HEK293 (cell line): ENCODE results near the gene NF2.

Experiments used
- CTCF ChIA-PET: fragments of 350-600 bp; formaldehyde crosslinking; extraction: SDS; loops from one replicate; lab custom pipeline; 2021; ENCODE audit warnings: antibody characterized with exemption; lab: Yijun Ruan, JAX
- POLR2A ChIA-PET: fragments of 300-600 bp; formaldehyde crosslinking; extraction: SDS; loops from one replicate; lab custom pipeline; 2020; ENCODE audit warnings: antibody characterized with exemption, inconsistent platforms; lab: Yijun Ruan, JAX
- H3K27ac ChIP-seq: fragments of 200-500 bp; sonication (Bioruptor generic); 2 replicates; pipeline ENCODE4 v1.5.1; 2014; ENCODE audit warnings: low read depth, low read length, control low read depth, inconsistent platforms; ENCODE audit errors: extremely low read depth
- H3K36me3 ChIP-seq, 2 experiments: fragments of 200-500 bp in 1 of 2; sonication (Bioruptor generic) in 1 of 2; 1 replicate in 1 of 2; 2 replicates in 1 of 2; pipeline ENCODE4 v1.5.1; 2014 to 2017; ENCODE audit warnings: inconsistent platforms in 2 of 2, low read length in 2 of 2; ENCODE audit not compliant: control insufficient read depth in 2 of 2, insufficient read depth in 1 of 2
- H3K4me1 ChIP-seq: fragments of 200-500 bp; sonication (Bioruptor generic); 2 replicates; pipeline ENCODE4 v1.5.1; 2014; ENCODE audit warnings: mild to moderate bottlenecking, low read length, inconsistent platforms; ENCODE audit not compliant: control insufficient read depth, insufficient read depth
- H3K4me3 ChIP-seq: 2 replicates; pipeline ENCODE4 v1.5.1; 2011; ENCODE audit warnings: low read depth, mild to moderate bottlenecking, control low read depth, low read length, moderate library complexity
- H3K9me3 ChIP-seq: fragments of 200-500 bp; sonication (Bioruptor generic); 2 replicates; pipeline ENCODE4 v1.5.1; 2014; ENCODE audit warnings: low read depth, low read length, inconsistent platforms; ENCODE audit not compliant: control insufficient read depth, insufficient read depth
- BCL11B ChIP-seq: fragments of 450-650 bp; formaldehyde crosslinking; IDR thresholded peaks from 2 replicates; pipeline ENCODE4 v1.5.1; 2016; ENCODE audit warnings: low read depth, missing biosample characterization, missing genetic modification characterization
- EGR2 ChIP-seq: fragments of 450-650 bp; formaldehyde crosslinking; IDR thresholded peaks from 2 replicates; pipeline ENCODE4 v1.5.1; 2016; ENCODE audit warnings: low read depth, missing biosample characterization, missing genetic modification characterization
- KLF10 ChIP-seq: fragments of 450-650 bp; IDR thresholded peaks from 2 replicates; pipeline ENCODE4 v1.5.1; 2018; ENCODE audit warnings: missing biosample characterization, mild to moderate bottlenecking, missing genetic modification characterization
- REPIN1 ChIP-seq: fragments of 450-650 bp; formaldehyde crosslinking; IDR thresholded peaks from 2 replicates; pipeline ENCODE4 v1.5.1; 2017; ENCODE audit warnings: missing biosample characterization, missing genetic modification characterization, low read depth
- ZBTB21 ChIP-seq: fragments of 450-650 bp; formaldehyde crosslinking; IDR thresholded peaks from 2 replicates; pipeline ENCODE4 v1.5.1; 2017; ENCODE audit warnings: missing biosample characterization, missing genetic modification characterization
- ZBTB48 ChIP-seq: fragments of 450-650 bp; formaldehyde crosslinking; IDR thresholded peaks from 2 replicates; pipeline ENCODE4 v1.5.1; 2016; ENCODE audit warnings: missing biosample characterization, missing genetic modification characterization
- ZEB2 ChIP-seq: fragments of 450-650 bp; formaldehyde crosslinking; IDR thresholded peaks from 2 replicates; pipeline ENCODE4 v1.5.1; 2016; ENCODE audit warnings: missing biosample characterization, missing genetic modification characterization
- ZNF146 ChIP-seq: fragments of 450-650 bp; formaldehyde crosslinking; IDR thresholded peaks from 2 replicates; pipeline ENCODE4 v1.5.1; 2016; ENCODE audit warnings: missing biosample characterization, missing genetic modification characterization
- ZNF174 ChIP-seq: fragments of 450-650 bp; formaldehyde crosslinking; IDR thresholded peaks from 2 replicates; pipeline ENCODE4 v1.5.0; 2017; ENCODE audit warnings: missing biosample characterization, mild to moderate bottlenecking, missing genetic modification characterization
- ZNF184 ChIP-seq: fragments of 450-650 bp; IDR thresholded peaks from 2 replicates; pipeline ENCODE4 v1.5.1; 2018; ENCODE audit warnings: missing biosample characterization, mild to moderate bottlenecking, missing genetic modification characterization
- ZNF239 ChIP-seq: fragments of 450-650 bp; formaldehyde crosslinking; IDR thresholded peaks from 2 replicates; pipeline ENCODE4 v1.5.1; 2016; ENCODE audit warnings: missing biosample characterization, missing genetic modification characterization
- ZNF292 ChIP-seq: fragments of 450-650 bp; formaldehyde crosslinking; IDR thresholded peaks from 2 replicates; pipeline ENCODE4 v1.5.1; 2016; ENCODE audit warnings: low read depth, missing biosample characterization, missing genetic modification characterization, borderline replicate concordance
- ZNF37A ChIP-seq: fragments of 450-650 bp; IDR thresholded peaks from 2 replicates; pipeline ENCODE4 v1.5.1; 2018; ENCODE audit warnings: missing biosample characterization, missing genetic modification characterization
- ZNF433 ChIP-seq: fragments of 450-650 bp; formaldehyde crosslinking; IDR thresholded peaks from 2 replicates; pipeline ENCODE4 v1.5.1; 2016; ENCODE audit warnings: missing biosample characterization, missing genetic modification characterization, low read depth
- ZNF544 ChIP-seq: fragments of 450-650 bp; formaldehyde crosslinking; IDR thresholded peaks from 2 replicates; pipeline ENCODE4 v1.5.0; 2017; ENCODE audit warnings: missing biosample characterization, missing genetic modification characterization
- ZNF548 ChIP-seq: fragments of 450-650 bp; formaldehyde crosslinking; IDR thresholded peaks from 2 replicates; pipeline ENCODE4 v1.5.1; 2016; ENCODE audit warnings: missing biosample characterization, missing genetic modification characterization
- ZNF549 ChIP-seq: fragments of 450-650 bp; IDR thresholded peaks from 2 replicates; pipeline ENCODE4 v1.5.1; 2018; ENCODE audit warnings: missing biosample characterization, missing genetic modification characterization, mild to moderate bottlenecking, inconsistent platforms, moderate library complexity
- ZNF571 ChIP-seq: fragments of 450-650 bp; formaldehyde crosslinking; IDR thresholded peaks from 2 replicates; pipeline ENCODE4 v1.5.0; 2017; ENCODE audit warnings: missing biosample characterization, missing genetic modification characterization
- ZNF777 ChIP-seq: fragments of 450-650 bp; formaldehyde crosslinking; IDR thresholded peaks from 2 replicates; pipeline ENCODE4 v1.5.1; 2017; ENCODE audit warnings: missing biosample characterization, missing genetic modification characterization, borderline replicate concordance
- TF ChIP-seq, protein P1 (sequence below): fragments of 450-650 bp; formaldehyde crosslinking; IDR thresholded peaks from 2 replicates; pipeline ENCODE4; 2016; ENCODE audit warnings: missing biosample characterization, missing genetic modification characterization
- TF ChIP-seq, protein P2 (sequence below): fragments of 450-650 bp; formaldehyde crosslinking; IDR thresholded peaks from 2 replicates; pipeline ENCODE4 v1.5.1; 2016; ENCODE audit warnings: missing biosample characterization, missing genetic modification characterization
- TF ChIP-seq, protein P3 (sequence below): fragments of 450-650 bp; formaldehyde crosslinking; IDR thresholded peaks from 2 replicates; pipeline ENCODE4 v1.5.1; 2016; ENCODE audit warnings: missing biosample characterization, missing genetic modification characterization
- TF ChIP-seq, protein P4 (sequence below): fragments of 450-650 bp; formaldehyde crosslinking; IDR thresholded peaks from 2 replicates; pipeline ENCODE4 v1.5.1; 2016; ENCODE audit warnings: missing biosample characterization, missing genetic modification characterization

NF2 gene

DNA sequence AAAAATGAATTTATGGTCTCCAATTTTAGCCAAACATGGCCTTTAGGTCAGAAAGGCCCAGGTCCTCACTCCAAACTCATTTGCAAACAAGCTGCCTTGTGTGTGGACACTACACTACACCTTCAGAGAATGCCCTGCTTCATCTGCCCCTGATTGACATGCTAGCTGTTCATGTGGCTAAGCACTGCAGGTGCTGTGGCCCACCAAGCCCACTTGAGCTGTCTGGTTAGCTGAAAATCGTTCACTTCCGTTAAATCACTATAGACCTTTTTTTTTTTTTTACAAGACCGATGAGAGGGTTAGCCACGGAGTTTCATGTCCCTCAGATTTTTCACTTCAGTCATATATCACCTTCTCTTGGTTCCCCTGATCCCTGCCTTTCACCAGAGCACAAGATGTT lies 39.3 kb downstream of the NF2 start:
- peaks cover 13 to 45% of the 10 kb centered on the region in 2 experiments for H3K36me3 ChIP-seq
- H3K27ac ChIP-seq: no peak overlapping the region
- POLR2A ChIA-PET: interaction anchor here (0.7 kb wide), 1 partner anchor 185 kb away, joined by 3 read pairs; no protein-coding TSS in a partner anchor
- H3K4me1 ChIP-seq: peaks cover 8% of the 10 kb centered on the region
- H3K9me3 ChIP-seq: no peaks in the 10 kb centered on the region
- CTCF ChIA-PET: interaction anchor here (0.7 to 1.0 kb wide), 4 partner anchors 17 to 446 kb away, joined by 3 to 4 read pairs (median 4); no protein-coding TSS in a partner anchor
- TF ChIP-seq BCL11B (tag by site-specific recombination): no peak
- no peak for TF ChIP-seq ZNF174
- TF ChIP-seq, protein P1, sequence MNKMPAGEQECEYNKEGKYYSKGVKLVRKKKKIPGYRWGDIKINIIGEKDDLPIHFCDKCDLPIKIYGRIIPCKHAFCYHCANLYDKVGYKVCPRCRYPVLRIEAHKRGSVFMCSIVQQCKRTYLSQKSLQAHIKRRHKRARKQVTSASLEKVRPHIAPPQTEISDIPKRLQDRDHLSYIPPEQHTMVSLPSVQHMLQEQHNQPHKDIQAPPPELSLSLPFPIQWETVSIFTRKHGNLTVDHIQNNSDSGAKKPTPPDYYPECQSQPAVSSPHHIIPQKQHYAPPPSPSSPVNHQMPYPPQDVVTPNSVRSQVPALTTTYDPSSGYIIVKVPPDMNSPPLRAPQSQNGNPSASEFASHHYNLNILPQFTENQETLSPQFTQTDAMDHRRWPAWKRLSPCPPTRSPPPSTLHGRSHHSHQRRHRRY (tag by site-specific recombination): no peak
- no peak for TF ChIP-seq ZEB2 (tag by site-specific recombination)
- TF ChIP-seq, protein P2, sequence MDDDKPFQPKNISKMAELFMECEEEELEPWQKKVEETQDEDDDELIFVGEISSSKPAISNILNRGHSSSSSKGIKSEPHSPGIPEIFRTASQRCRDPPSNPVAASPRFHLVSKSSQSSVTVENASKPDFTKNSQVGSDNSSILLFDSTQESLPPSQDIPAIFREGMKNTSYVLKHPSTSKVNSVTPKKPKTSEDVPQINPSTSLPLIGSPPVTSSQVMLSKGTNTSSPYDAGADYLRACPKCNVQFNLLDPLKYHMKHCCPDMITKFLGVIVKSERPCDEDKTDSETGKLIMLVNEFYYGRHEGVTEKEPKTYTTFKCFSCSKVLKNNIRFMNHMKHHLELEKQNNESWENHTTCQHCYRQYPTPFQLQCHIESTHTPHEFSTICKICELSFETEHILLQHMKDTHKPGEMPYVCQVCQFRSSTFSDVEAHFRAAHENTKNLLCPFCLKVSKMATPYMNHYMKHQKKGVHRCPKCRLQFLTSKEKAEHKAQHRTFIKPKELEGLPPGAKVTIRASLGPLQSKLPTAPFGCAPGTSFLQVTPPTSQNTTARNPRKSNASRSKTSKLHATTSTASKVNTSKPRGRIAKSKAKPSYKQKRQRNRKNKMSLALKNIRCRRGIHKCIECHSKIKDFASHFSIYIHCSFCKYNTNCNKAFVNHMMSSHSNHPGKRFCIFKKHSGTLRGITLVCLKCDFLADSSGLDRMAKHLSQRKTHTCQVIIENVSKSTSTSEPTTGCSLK (tag by site-specific recombination): no peak
- TF ChIP-seq, protein P3, sequence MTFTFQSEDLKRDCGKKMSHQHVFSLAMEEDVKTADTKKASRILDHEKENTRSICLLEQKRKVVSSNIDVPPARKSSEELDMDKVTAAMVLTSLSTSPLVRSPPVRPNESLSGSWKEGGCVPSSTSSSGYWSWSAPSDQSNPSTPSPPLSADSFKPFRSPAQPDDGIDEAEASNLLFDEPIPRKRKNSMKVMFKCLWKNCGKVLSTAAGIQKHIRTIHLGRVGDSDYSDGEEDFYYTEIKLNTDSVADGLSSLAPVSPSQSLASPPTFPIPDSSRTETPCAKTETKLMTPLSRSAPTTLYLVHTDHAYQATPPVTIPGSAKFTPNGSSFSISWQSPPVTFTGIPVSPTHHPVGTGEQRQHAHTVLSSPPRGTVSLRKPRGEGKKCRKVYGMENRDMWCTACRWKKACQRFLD (tag by site-specific recombination): no peak
- no peak for TF ChIP-seq ZNF239 (tag by site-specific recombination)
- no peak for TF ChIP-seq ZNF548 (tag by site-specific recombination)
- TF ChIP-seq ZNF571: no peak
- no peak for TF ChIP-seq ZBTB21 (tag by site-specific recombination)
- no peak for TF ChIP-seq ZNF146 (tag by site-specific recombination)
- no peak for TF ChIP-seq ZNF777 (tag by site-specific recombination)
- TF ChIP-seq, all 188 proteins: peak for 0
- no peak overlapping the region for H3K4me3 ChIP-seq

DNA sequence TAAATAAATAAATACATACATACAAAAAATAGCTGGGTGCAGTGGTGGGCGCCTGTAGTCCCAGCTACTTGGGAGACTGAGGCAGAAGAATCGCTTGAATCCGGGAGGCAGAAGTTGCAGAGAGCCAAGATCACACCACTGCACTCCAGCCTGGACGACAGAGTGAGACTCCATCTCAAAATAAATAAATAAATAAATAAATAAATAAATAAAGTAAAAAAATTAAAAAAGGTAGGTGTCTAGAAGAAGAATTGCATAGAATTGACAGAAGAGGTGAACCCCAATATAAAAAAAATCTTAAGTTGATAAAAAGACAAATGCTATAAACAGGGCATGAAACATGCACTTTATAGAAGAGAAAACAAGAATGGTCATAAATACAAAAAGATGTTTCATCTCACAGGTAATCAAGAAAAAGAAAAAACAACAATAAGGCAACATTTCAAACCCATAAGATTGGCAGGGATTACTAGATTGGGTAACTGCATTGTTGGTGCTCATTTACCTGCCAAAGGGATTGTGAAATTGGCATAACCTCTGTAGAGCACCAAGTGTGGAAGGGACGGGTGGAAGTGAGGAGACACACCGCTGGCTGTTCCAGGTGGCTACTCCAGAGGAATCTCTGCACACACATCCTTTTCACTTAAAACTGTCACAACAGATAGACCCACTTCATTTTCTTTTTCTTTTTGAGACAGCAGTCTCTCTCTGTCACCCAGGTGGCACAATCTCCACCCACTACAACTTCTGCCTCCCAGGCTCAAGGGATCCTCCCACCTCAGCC lies 44.7 kb downstream of the NF2 start:
- H3K27ac ChIP-seq: no peak overlapping the region
- POLR2A ChIA-PET: no interaction called here
- no peaks in the 10 kb centered on the region for H3K9me3 ChIP-seq
- no peaks in the 10 kb centered on the region for H3K4me1 ChIP-seq
- H3K4me3 ChIP-seq: no peak overlapping the region
- CTCF ChIA-PET: interaction anchor here (0.6 to 1.2 kb wide), 2 partner anchors 12 to 739 kb away, joined by 3 read pairs; no protein-coding TSS in a partner anchor
- H3K36me3 ChIP-seq: peaks cover 21 to 38% of the 10 kb centered on the region in 2 experiments
- TF ChIP-seq ZNF544 (tag by site-specific recombination) (no peak), ZNF37A (tag by site-specific recombination) (no peak), REPIN1 (tag by site-specific recombination) (no peak), KLF10 (tag by site-specific recombination) (no peak), ZNF549 (tag by site-specific recombination) (no peak), ZNF184 (tag by site-specific recombination) (no peak), ZBTB48 (tag by site-specific recombination) (no peak), EGR2 (tag by site-specific recombination) (no peak), ZNF292 (tag by site-specific recombination) (0 out of 2 replicates have a peak, but pooled peaks have one; percentile 60), ZNF433 (tag by site-specific recombination) (peak; percentile 61; the same call in 1 of the 2 replicates)
- TF ChIP-seq, protein P4, sequence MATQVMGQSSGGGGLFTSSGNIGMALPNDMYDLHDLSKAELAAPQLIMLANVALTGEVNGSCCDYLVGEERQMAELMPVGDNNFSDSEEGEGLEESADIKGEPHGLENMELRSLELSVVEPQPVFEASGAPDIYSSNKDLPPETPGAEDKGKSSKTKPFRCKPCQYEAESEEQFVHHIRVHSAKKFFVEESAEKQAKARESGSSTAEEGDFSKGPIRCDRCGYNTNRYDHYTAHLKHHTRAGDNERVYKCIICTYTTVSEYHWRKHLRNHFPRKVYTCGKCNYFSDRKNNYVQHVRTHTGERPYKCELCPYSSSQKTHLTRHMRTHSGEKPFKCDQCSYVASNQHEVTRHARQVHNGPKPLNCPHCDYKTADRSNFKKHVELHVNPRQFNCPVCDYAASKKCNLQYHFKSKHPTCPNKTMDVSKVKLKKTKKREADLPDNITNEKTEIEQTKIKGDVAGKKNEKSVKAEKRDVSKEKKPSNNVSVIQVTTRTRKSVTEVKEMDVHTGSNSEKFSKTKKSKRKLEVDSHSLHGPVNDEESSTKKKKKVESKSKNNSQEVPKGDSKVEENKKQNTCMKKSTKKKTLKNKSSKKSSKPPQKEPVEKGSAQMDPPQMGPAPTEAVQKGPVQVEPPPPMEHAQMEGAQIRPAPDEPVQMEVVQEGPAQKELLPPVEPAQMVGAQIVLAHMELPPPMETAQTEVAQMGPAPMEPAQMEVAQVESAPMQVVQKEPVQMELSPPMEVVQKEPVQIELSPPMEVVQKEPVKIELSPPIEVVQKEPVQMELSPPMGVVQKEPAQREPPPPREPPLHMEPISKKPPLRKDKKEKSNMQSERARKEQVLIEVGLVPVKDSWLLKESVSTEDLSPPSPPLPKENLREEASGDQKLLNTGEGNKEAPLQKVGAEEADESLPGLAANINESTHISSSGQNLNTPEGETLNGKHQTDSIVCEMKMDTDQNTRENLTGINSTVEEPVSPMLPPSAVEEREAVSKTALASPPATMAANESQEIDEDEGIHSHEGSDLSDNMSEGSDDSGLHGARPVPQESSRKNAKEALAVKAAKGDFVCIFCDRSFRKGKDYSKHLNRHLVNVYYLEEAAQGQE: peak; percentile 58; the same call in 1 of the 2 replicates
